AG04450 (cell line): ENCODE data around the gene PPFIA4. TPM values are rescaled to one million over a fixed set of nuclear protein-coding genes. Genes with fewer than 3 reads are reported as not detected.

Experiments
- CTCF ChIA-PET: fragments of 300-600, 350-600 bp; formaldehyde crosslinking; extraction: SDS; loops from one replicate; lab custom pipeline; 2022; ENCODE audit warnings: antibody characterized with exemption, inconsistent platforms; lab: Charles Lee
- POLR2A ChIA-PET: fragments of 350-600 bp; formaldehyde crosslinking; extraction: SDS; loops from one replicate; lab custom pipeline; 2021; ENCODE audit warnings: antibody characterized with exemption, inconsistent platforms; lab: Yijun Ruan, JAX
- DNase-seq: peaks from one replicate; pipeline ENCODE4 v3.0.0-alpha.2; 2011; ENCODE audit warnings: low read depth, low spot score
- H3K27ac ChIP-seq: one replicate; pipeline ENCODE4 v1.5.1; 2012; ENCODE audit warnings: low read depth, low read length, control low read depth
- H3K27me3 ChIP-seq: one replicate; pipeline ENCODE4 v1.6.0; 2012; ENCODE audit warnings: low read length; ENCODE audit not compliant: control insufficient read depth, insufficient read depth
- H3K4me3 ChIP-seq: 2 replicates; pipeline ENCODE4 v1.5.1; 2011; ENCODE audit warnings: mild to moderate bottlenecking, low read depth, low read length, control low read depth
- H3K9me3 ChIP-seq: 2 replicates; pipeline ENCODE4 v1.5.1; 2012; ENCODE audit warnings: low read length; ENCODE audit not compliant: control insufficient read depth, insufficient read depth
- polyA plus RNA-seq: library from polyadenylated mRNA; depleted of rRNA; stranded (reverse); fragments of >200 nt; gene quantifications from 2 replicates; pipeline ENCODE4 v1.2.3, GENCODE V29; 2011
- TF ChIP-seq, protein P1 (sequence below): IDR thresholded peaks from 2 replicates; pipeline ENCODE4 v1.5.1; 2011; ENCODE audit warnings: low read depth, low read length, control low read depth, inconsistent platforms

The PPFIA4 gene
- polyA plus RNA-seq, 1 experiment: 0.82 TPM

GRCh38 chr1:203081465-203082230, 55.4 kb downstream of the PPFIA4 start:
- H3K9me3 ChIP-seq: no peaks in the 10 kb centered on the region
- CTCF ChIA-PET: interaction anchor here (0.7 to 1.0 kb wide), 2 partner anchors 37 to 134 kb away, joined by 3 read pairs; no protein-coding TSS in a partner anchor
- H3K4me3 ChIP-seq: no peak overlapping the region
- no peak overlapping the region for H3K27ac ChIP-seq
- H3K27me3 ChIP-seq: peaks cover 56% of the 10 kb centered on the region
- POLR2A ChIA-PET: no interaction called here
- DNase-seq: no peak
- TF ChIP-seq, protein P1, sequence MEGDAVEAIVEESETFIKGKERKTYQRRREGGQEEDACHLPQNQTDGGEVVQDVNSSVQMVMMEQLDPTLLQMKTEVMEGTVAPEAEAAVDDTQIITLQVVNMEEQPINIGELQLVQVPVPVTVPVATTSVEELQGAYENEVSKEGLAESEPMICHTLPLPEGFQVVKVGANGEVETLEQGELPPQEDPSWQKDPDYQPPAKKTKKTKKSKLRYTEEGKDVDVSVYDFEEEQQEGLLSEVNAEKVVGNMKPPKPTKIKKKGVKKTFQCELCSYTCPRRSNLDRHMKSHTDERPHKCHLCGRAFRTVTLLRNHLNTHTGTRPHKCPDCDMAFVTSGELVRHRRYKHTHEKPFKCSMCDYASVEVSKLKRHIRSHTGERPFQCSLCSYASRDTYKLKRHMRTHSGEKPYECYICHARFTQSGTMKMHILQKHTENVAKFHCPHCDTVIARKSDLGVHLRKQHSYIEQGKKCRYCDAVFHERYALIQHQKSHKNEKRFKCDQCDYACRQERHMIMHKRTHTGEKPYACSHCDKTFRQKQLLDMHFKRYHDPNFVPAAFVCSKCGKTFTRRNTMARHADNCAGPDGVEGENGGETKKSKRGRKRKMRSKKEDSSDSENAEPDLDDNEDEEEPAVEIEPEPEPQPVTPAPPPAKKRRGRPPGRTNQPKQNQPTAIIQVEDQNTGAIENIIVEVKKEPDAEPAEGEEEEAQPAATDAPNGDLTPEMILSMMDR: no peak

DNA sequence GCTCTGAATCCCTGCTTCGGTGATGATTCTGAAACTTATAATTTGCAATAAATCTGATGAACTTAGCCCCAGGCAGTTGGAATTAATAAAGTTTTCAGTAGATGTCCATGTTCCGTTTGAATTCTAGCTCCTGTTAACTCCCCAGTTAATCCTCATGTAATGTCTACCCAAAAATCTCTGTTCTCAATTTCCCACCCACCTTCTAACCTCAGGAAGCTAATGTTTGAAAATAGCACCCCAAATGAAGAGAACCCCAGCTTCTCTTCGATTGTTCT, 55.9 kb downstream of the PPFIA4 start:
- POLR2A ChIA-PET: no interaction called here
- H3K27ac ChIP-seq: no peak overlapping the region

GRCh38 chr1:203082571-203083462, 56.5 kb downstream of the PPFIA4 start:
- Histone ChIP-seq H3K27me3 (peaks cover 55% of the 10 kb centered on the region), H3K4me3 (no peak overlapping the region), H3K27ac (no peak overlapping the region), H3K9me3 (no peaks in the 10 kb centered on the region)
- POLR2A ChIA-PET: interaction anchor here (0.8 kb wide), 1 partner anchor 10 kb away, joined by 8 read pairs; no protein-coding TSS in a partner anchor
- TF ChIP-seq, protein P1: no peak
- CTCF ChIA-PET: interaction anchor here (0.6 to 1.0 kb wide), 3 partner anchors 35 to 305 kb away, joined by 3 to 5 read pairs (median 3); no protein-coding TSS in a partner anchor
- no peak for DNase-seq

More for the DNA sequence above, 55.9 kb downstream of the PPFIA4 start:
- TF ChIP-seq, protein P1: no peak
- Histone ChIP-seq H3K4me3 (no peak overlapping the region), H3K27me3 (peaks cover 56% of the 10 kb centered on the region), H3K9me3 (no peaks in the 10 kb centered on the region)
- DNase-seq: no peak
- CTCF ChIA-PET: interaction anchor here (1.0 kb wide), 1 partner anchor 36 kb away, joined by 3 read pairs; no protein-coding TSS in a partner anchor

DNA sequence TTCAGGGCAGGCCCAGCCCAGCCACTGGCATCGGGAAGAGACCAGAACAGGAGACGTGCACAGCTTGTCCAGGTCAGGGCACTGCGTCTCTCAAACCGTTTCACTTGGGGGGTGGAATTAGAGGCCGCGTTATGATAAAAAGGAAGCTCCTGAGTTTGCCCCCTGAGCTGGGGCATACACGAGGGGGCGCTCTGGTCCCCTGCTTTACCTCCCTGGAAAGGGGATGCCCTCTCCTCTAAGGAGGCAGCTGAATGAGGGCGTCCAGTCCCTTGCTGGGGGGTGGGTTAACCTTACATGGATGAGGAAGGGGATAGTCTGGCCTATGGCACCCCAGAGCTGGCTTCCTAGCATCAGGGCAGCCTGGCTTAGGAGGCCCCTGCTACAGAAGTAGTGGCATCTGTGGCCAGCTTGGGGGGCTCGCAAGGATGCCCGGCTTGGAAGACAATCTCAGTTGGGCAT, 57.2 kb downstream of the PPFIA4 start:
- TF ChIP-seq, protein P1: no peak
- Histone ChIP-seq H3K4me3 (no peak overlapping the region), H3K9me3 (no peaks in the 10 kb centered on the region), H3K27ac (no peak overlapping the region), H3K27me3 (peaks cover 53% of the 10 kb centered on the region)
- DNase-seq: no peak
- CTCF ChIA-PET: interaction anchor here (0.6 to 1.9 kb wide), 4 partner anchors 35 to 306 kb away, joined by 3 to 9 read pairs (median 4); no protein-coding TSS in a partner anchor
- POLR2A ChIA-PET: interaction anchor here (0.8 kb wide), 1 partner anchor 11 kb away, joined by 8 read pairs; no protein-coding TSS in a partner anchor
